ENCODE measurements around the gene CCNL2. TPM values are rescaled to one million over a fixed set of nuclear protein-coding genes. Genes with fewer than 3 reads are reported as not detected.
A peak's percentile ranks its signal among the peaks of the same experiment; 100 is the strongest.

Gene CCNL2
- total RNA-seq, 4 donors from 2014 or later = 31.6 to 248 (median 127) TPM

- H3K4me1 ChIP-seq = peaks cover 0 to 71% (median 44%) of the 10 kb centered on the region in 3 donors
Measured at GRCh38 chr1:1347663-1348419, 51.3 kb downstream of the CCNL2 start.

DNA sequence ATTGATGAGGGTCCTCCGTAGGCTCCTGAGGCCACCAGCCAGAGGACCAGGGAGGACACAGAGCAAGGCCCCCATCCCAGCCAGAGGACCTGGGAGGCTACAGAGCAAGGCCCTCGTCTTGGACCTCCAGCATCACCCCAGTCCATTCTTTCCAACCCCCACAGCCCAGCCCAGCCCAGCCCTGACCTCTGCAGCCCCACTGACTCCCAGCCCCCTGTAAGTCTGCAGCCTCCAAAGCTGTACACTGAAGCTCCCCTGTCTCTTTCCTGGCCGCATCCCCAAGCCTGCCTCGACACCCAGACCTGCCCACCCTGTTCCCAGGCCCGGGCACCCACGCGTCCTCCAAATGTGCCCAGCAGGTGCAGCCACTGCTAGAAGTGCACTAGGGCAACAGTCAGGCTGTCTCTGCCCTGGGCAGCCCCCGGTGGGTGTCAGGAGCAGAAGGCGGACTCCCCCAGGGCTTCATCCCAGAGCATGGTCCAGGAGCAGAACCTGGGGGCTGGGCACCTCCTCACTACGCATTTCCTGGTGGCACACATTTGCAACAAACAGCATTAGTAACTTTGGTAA, 52.0 kb downstream of the CCNL2 start:
- ATAC-seq = no peak
- Histone ChIP-seq H3K27ac (peak overlapping the region in 2 of 4 donors; percentile 81 to 91), H3K27me3 (no peaks in the 10 kb centered on the region), H3K9me3 (no peaks in the 10 kb centered on the region), H3K4me3 (peak overlapping the region in 1 of 2 donors; percentile 88), H3K36me3 (peaks cover 0 to 5% of the 10 kb centered on the region in 2 donors), H3K4me1 (peaks cover 0 to 64% (median 37%) of the 10 kb centered on the region in 3 donors)
- 67% methylated on average over 1 of the region's 10 CpGs; no CpG with 5 or more reads in 1 of the 2 donors for WGBS, 2 donors (ENCODE audit: low coverage in 1 of 2)
- no peak for TF ChIP-seq POLR2A (IDR thresholded peaks at IDR 0.05)

More at GRCh38 chr1:1347663-1348419, 51.3 kb downstream of the CCNL2 start:
- 20% methylated on average over 1 of the region's 26 CpGs; no CpG with 5 or more reads in 1 of the 2 donors for WGBS, 2 donors (ENCODE audit: low coverage in 1 of 2)
- TF ChIP-seq EP300 (IDR thresholded peaks at IDR 0.05) = no peak
- Histone ChIP-seq H3K27ac (peak overlapping the region in 3 of 4 donors; percentile 81 to 94 (median 91)), H3K36me3 (no peaks in the 10 kb centered on the region), H3K4me3 (peak overlapping the region; percentile 46 to 88), H3K9me3 (no peaks in the 10 kb centered on the region), H3K27me3 (peaks cover under 1% of the 10 kb centered on the region)
- no peak for ATAC-seq

DNA sequence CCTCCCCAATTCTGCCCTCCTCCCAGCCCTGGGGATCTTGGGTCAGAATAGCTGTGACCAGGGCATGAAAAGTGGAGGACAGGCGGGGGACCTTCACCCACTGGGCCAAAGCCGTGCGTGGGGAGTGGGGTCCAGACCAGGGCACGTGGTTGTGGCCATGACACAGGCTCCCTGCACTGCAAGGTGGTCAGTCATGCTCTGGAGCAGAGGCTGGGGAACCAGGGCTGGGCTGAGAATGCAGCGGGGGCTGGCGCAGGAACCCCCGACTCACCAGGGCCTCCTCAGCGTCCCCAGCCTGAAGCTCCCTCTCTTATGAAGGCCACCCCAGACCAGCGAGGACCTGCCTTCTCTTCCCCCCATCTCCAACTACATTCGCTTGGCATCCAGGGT, 52.6 kb downstream of the CCNL2 start:
- TF ChIP-seq POLR2A (IDR thresholded peaks at IDR 0.05) (no peak), POLR2AphosphoS5 (IDR thresholded peaks at IDR 0.05) (no peak), EP300 (IDR thresholded peaks at IDR 0.05) (no peak)
- TF ChIP-seq, protein P1, sequence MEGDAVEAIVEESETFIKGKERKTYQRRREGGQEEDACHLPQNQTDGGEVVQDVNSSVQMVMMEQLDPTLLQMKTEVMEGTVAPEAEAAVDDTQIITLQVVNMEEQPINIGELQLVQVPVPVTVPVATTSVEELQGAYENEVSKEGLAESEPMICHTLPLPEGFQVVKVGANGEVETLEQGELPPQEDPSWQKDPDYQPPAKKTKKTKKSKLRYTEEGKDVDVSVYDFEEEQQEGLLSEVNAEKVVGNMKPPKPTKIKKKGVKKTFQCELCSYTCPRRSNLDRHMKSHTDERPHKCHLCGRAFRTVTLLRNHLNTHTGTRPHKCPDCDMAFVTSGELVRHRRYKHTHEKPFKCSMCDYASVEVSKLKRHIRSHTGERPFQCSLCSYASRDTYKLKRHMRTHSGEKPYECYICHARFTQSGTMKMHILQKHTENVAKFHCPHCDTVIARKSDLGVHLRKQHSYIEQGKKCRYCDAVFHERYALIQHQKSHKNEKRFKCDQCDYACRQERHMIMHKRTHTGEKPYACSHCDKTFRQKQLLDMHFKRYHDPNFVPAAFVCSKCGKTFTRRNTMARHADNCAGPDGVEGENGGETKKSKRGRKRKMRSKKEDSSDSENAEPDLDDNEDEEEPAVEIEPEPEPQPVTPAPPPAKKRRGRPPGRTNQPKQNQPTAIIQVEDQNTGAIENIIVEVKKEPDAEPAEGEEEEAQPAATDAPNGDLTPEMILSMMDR (IDR thresholded peaks at IDR 0.05) = no peak
- no CpG with 5 or more reads among the region's 10 CpGs for WGBS, 2 donors (ENCODE audit: low coverage in 1 of 2)
- H3K36me3 ChIP-seq = peaks cover 0 to 11% of the 10 kb centered on the region in 2 donors
- H3K27ac ChIP-seq = peak overlapping the region in 1 of 4 donors; percentile 81
- no peak overlapping the region for H3K4me3 ChIP-seq
- ATAC-seq = no peak
- H3K27me3 ChIP-seq = no peaks in the 10 kb centered on the region
- no peaks in the 10 kb centered on the region for H3K9me3 ChIP-seq
- peaks cover 0 to 58% (median 32%) of the 10 kb centered on the region in 3 donors for H3K4me1 ChIP-seq

DNA sequence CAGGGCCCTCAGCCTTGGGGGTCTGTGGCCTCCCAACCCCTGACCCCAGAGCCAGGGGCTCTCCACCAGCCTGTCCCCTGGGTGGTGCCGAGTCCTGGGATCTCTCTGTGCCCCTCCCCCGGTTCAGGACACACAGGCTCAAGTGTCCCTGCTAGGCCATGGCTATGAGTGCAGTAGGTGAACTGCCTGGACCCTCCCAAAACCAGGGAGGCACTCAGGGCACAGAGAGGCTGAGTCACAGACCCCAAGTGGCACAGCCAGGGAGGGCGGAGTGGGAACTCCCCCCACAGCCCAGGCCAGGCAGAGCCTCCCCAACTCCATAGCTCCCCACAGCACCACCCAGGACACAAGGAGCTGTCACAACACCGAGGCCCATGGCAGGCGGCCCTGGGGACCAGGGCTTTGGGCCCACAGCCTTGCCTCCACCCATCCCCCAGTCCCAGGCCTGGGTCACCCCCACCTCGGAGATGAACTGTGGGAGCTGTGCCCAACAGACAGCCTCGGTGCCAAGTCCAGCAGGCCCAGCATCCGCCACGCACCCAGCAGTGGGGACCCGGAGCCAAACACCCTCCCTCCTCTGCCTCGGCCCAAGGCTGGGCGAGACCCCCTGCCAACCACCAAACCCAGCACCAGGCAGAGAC, 53.2 kb downstream of the CCNL2 start:
- peaks cover 0 to 16% of the 10 kb centered on the region in 2 donors for H3K36me3 ChIP-seq
- no peak overlapping the region for H3K4me3 ChIP-seq
- H3K9me3 ChIP-seq = no peaks in the 10 kb centered on the region
- WGBS, 2 donors (ENCODE audit: low coverage in 1 of 2) = no CpG with 5 or more reads among the region's 12 CpGs
- ATAC-seq = no peak
- H3K4me1 ChIP-seq = peaks cover 0 to 54% (median 30%) of the 10 kb centered on the region in 3 donors
- H3K27ac ChIP-seq = peak overlapping the region in 2 of 4 donors; percentile 7 to 81
- no peaks in the 10 kb centered on the region for H3K27me3 ChIP-seq
- TF ChIP-seq, protein P1 (IDR thresholded peaks at IDR 0.05) = no peak
- TF ChIP-seq EP300 (IDR thresholded peaks at IDR 0.05) (no peak), POLR2AphosphoS5 (IDR thresholded peaks at IDR 0.05) (no peak), POLR2A (IDR thresholded peaks at IDR 0.05) (no peak)

DNA sequence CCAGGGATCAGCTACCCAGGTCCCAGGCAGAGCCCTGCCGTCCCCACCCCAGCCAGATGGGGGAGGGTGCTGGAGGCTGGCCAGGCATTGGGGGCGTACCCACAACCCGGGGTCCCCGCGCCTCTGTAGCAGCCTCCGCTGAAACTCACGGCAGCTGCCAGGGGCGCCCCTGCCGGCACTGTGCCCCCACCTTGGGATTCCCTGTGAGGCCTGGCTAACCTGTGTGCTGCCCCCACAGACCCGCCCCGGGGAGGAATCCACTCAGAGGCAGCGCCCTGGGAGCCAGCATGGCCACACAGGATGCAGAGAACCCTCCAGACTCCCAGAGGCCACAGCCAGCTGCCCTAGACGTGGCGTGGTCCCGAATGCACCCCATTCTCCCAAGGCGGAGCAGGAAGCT, 53.8 kb downstream of the CCNL2 start:
- H3K4me1 ChIP-seq = peaks cover 0 to 54% (median 30%) of the 10 kb centered on the region in 3 donors
- WGBS, 2 donors (ENCODE audit: low coverage in 1 of 2) = 72% methylated on average over 3 of the region's 16 CpGs; no CpG with 5 or more reads in 1 of the 2 donors

More for the DNA sequence above, 53.8 kb downstream of the CCNL2 start:
- Histone ChIP-seq H3K4me3 (no peak overlapping the region), H3K27me3 (no peaks in the 10 kb centered on the region), H3K36me3 (peaks cover 0 to 22% of the 10 kb centered on the region in 2 donors), H3K27ac (peak overlapping the region in 2 of 4 donors; percentile 7 to 60), H3K9me3 (no peaks in the 10 kb centered on the region)
- TF ChIP-seq POLR2A (IDR thresholded peaks at IDR 0.05) (no peak), EP300 (IDR thresholded peaks at IDR 0.05) (no peak), POLR2AphosphoS5 (IDR thresholded peaks at IDR 0.05) (no peak)
- TF ChIP-seq, protein P1 (IDR thresholded peaks at IDR 0.05) = no peak
- no peak for ATAC-seq

Data from gastroesophageal sphincter (tissue), 4 donors.